Endothelial cell of umbilical vein (primary cell): Measurements from ENCODE around the gene C15orf61.

Source experiments
- CTCF ChIP-seq, 2 donors: IDR thresholded peaks; 1 replicate in 1 of 2; 2 replicates in 1 of 2; pipeline ENCODE4 v1.5.1; 2011; ENCODE audit warnings: low read length in 2 of 2, mild to moderate bottlenecking in 2 of 2, moderate library complexity in 2 of 2, control low read depth in 1 of 2, inconsistent platforms in 1 of 2, low read depth in 1 of 2; ENCODE audit not compliant: insufficient read depth in 1 of 2; ENCODE audit errors: extremely low read depth in 1 of 2
- MYC ChIP-seq: IDR thresholded peaks from one replicate; pipeline ENCODE4 v1.6.1; 2011; ENCODE audit warnings: mild to moderate bottlenecking, low read depth, low read length
- POLR2AphosphoS5 ChIP-seq: IDR thresholded peaks from 2 replicates; pipeline ENCODE4 v1.6.1; 2012; ENCODE audit warnings: low read depth, mild to moderate bottlenecking, control low read depth, low read length, moderate library complexity; ENCODE audit not compliant: insufficient read depth

GRCh38 chr15:67481680-67482079, 39.3 kb upstream of the C15orf61 start:
- TF ChIP-seq CTCF (IDR thresholded peaks at IDR 0.05; ENCODE audit: extremely low read depth in 1 of 2, insufficient read depth in 1 of 2, low read depth in 1 of 2, low read length in 2 of 2) (no peak), MYC (no peak), POLR2AphosphoS5 (no peak)
